Ovary (tissue), 9 donors: ENCODE measurements around the gene NUP42. TPM values are rescaled to one million over a fixed set of nuclear protein-coding genes. Genes with fewer than 3 reads are reported as not detected.

Experiments used
- DNase-seq, 5 donors: peaks; one replicate each; pipeline ENCODE4 v3.0.0-alpha.2; 2019 to 2020
- H3K27ac ChIP-seq, 2 donors: fragments of 200-600 bp; one replicate each; pipeline versions ENCODE4 v1.5.1 to v1.8.0; 2019 to 2022
- H3K27me3 ChIP-seq: fragments of 200-600 bp; one replicate; pipeline ENCODE4 v1.8.0; 2022
- H3K36me3 ChIP-seq: fragments of 200-600 bp; sonication (generic); one replicate; pipeline ENCODE4 v1.5.1; 2019
- H3K4me1 ChIP-seq: one replicate; pipeline ENCODE4 v1.8.1; 2013; ENCODE audit warnings: mild to moderate bottlenecking, moderate library complexity; ENCODE audit not compliant: insufficient read depth
- H3K4me3 ChIP-seq: fragments of 200-600 bp; sonication (generic); one replicate; pipeline ENCODE4 v1.5.1; 2017
- H3K9me3 ChIP-seq, 2 donors: fragments of 200-600 bp in 1 of 2; sonication (generic) in 1 of 2; one replicate each; pipeline versions ENCODE4 v1.5.1 to v1.8.1; 2013 to 2019; ENCODE audit warnings: mild to moderate bottlenecking in 1 of 2, moderate library complexity in 1 of 2
- EP300 ChIP-seq: sonication (generic); formaldehyde crosslinking; IDR thresholded peaks from one replicate; pipeline ENCODE4 v1.6.1; 2017; ENCODE audit warnings: antibody characterized with exemption
- POLR2A ChIP-seq: fragments of 450-650 bp; IDR thresholded peaks from one replicate; pipeline ENCODE4 v1.6.1; 2017; ENCODE audit warnings: antibody characterized with exemption, mild to moderate bottlenecking, moderate library complexity
- WGBS, 3 donors: extraction: QIAGEN DNeasy Blood & Tissue Kit in 1 of 3; methylation state at CpG; one replicate each; pipeline versions ENCODE4 v1.1.5 to v1.1.7; 2013 to 2017; 5-methylcytosine and 5-hydroxymethylcytosine counted together
- intact Hi-C, 4 donors: fragments of 100-400 bp; cut with DNase I; formaldehyde crosslinking; loops; one replicate each; pipeline versions ENCODE4 v1.11.0 to v1.15.1; 2022 to 2023
- polyA plus RNA-seq, 2 donors: library from polyadenylated mRNA; stranded (reverse); fragments of 200-250 nt in 1 of 2; fragments of 350-450 nt in 1 of 2; fragmentation: Illumina TruSeq in 1 of 2; extraction: RNeasy Lipid Tissue Mini Kit (QIAGEN cat#74804) in 1 of 2; gene quantifications; one replicate each; pipeline ENCODE4 v1.2.3, GENCODE V29; 2013 to 2014
- total RNA-seq, 7 donors: library from RNA; depleted of rRNA in 2 of 7; stranded (reverse); fragments of >200 nt in 2 of 7; fragmentation: NEBNext Ultra II Directional in 3 of 7; extraction: Animal tissue kit (Norgen Biotek cat#: 25700) in 3 of 7; gene quantifications; one replicate each; pipeline versions ENCODE4 v1.1.0 to v1.2.4, GENCODE V29; 2016 to 2023
- TF ChIP-seq, protein P1 (sequence below), 3 donors: fragments of 450-650 bp in 2 of 3; fragments of 200-600 bp in 1 of 3; IDR thresholded peaks; one replicate each; pipeline versions ENCODE4 v1.5.1 to v1.8.0; 2016 to 2022; ENCODE audit warnings: antibody characterized with exemption in 3 of 3, mild to moderate bottlenecking in 1 of 3
- donor health status: DM: no; HTN: no; CAD: no; lungs with moderate emphysema.
- donor health status: DM: no; HTN: no; CAD: no.
- donor health status: Bipolar disorder and iron deficiency.
- donor health status: DM: yes; HTN: yes; CAD: no.
- donor health status: DM: no; HTN: no; CAD: no.
- donor health status: DM: yes; HTN: yes; CAD: no.

Gene NUP42
- total and polyA plus RNA-seq, 9 donors, result 17.6 to 30.8 (median 23.1) TPM

DNA sequence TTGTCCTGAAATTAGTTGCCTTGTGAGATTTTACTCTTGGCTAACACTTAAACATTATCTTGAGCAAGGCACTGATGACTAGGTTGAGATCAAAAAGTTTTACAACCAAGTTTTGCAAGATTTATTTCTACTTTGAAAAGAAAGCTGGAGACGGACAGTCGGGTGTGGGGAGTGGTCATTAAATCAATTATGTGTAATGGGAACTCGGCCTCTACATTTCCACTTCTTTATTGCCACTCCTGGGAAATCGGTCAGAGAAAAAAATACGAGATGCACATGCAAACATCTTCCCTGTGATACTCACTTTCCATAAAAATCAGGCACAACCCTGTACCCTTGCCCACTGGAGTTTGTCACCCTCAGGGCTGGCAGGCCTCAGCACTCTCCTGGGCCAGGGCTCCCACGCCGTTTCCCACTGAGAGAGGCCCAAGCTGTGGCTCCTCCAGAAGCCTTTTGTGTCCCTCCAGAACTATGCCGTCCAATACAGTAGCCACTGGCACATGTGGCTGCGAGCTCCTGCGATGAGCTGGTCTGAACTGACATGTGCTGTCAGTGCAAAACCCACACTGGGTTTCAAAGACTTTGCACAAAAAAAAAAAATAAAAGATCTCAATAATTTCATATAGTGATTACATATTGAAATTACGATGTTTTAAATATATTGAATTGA is 57.3 kb downstream of the NUP42 start:
- Histone ChIP-seq H3K9me3 (no peaks in the 10 kb centered on the region), H3K4me1 (no peaks in the 10 kb centered on the region), H3K4me3 (no peak overlapping the region), H3K27ac (no peak overlapping the region), H3K27me3 (no peaks in the 10 kb centered on the region), H3K36me3 (no peaks in the 10 kb centered on the region)
- intact Hi-C loops, result no loop called here
- no peak for DNase-seq
- TF ChIP-seq, protein P1, sequence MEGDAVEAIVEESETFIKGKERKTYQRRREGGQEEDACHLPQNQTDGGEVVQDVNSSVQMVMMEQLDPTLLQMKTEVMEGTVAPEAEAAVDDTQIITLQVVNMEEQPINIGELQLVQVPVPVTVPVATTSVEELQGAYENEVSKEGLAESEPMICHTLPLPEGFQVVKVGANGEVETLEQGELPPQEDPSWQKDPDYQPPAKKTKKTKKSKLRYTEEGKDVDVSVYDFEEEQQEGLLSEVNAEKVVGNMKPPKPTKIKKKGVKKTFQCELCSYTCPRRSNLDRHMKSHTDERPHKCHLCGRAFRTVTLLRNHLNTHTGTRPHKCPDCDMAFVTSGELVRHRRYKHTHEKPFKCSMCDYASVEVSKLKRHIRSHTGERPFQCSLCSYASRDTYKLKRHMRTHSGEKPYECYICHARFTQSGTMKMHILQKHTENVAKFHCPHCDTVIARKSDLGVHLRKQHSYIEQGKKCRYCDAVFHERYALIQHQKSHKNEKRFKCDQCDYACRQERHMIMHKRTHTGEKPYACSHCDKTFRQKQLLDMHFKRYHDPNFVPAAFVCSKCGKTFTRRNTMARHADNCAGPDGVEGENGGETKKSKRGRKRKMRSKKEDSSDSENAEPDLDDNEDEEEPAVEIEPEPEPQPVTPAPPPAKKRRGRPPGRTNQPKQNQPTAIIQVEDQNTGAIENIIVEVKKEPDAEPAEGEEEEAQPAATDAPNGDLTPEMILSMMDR (IDR thresholded peaks at IDR 0.05), result no peak
- TF ChIP-seq POLR2A (no peak), EP300 (no peak)
- 71 to 85% (median 79%) methylated on average over 11 of the region's 11 CpGs for WGBS, 3 donors

DNA sequence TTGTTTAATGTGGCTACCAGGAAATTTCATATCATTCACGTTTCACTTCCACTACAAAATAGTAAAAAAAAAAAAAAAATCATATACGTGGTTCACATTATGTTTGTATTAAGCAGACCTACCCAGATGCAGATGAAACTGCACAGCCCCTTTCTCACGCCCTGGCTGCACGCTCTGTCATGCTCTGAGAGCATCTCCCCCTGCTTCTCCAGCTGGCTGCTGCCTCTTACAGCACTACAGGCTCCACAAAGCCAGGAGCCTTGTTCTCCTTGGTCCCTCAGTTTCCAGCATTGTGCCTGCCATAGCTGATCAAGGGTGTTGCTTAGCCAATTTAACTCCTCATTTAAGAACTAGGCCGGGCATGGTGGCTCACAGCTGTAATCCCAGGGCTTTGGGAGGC is 57.9 kb downstream of the NUP42 start:
- intact Hi-C loops, result loop anchor here in 1 of 4 donors (10.0 kb wide), 1 partner anchor 55 kb away; the partner anchor contains the start of gene NUP42
- Histone ChIP-seq H3K4me1 (no peaks in the 10 kb centered on the region), H3K27me3 (no peaks in the 10 kb centered on the region), H3K27ac (no peak overlapping the region), H3K36me3 (no peaks in the 10 kb centered on the region), H3K9me3 (no peaks in the 10 kb centered on the region), H3K4me3 (no peak overlapping the region)
- DNase-seq, result no peak
- TF ChIP-seq POLR2A, result no peak
- no peak for TF ChIP-seq EP300
- TF ChIP-seq, protein P1 (IDR thresholded peaks at IDR 0.05), result no peak
- 65 to 75% (median 70%) methylated on average over 5 of the region's 5 CpGs for WGBS, 3 donors

DNA sequence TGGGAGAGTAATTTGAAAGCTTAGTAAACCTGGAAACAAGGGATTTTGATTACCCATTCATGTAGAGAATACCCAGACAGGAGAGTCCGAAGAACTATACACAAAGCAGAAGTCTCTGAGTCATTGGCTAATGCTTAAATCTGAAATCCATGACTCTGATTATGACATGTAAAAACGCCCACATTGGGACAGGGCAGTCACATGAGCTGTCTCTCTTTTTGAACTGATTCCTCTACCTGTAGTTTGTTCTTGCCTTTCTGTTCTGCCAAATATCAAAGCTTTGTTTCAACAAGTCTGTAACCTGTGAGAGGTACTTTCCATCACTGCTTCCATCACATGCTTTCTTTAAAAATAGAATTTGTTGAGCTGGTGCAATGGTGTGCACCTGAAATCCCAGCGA is 60.5 kb downstream of the NUP42 start:
- no peak overlapping the region for H3K27ac ChIP-seq
- no peaks in the 10 kb centered on the region for H3K36me3 ChIP-seq
- TF ChIP-seq, protein P1 (IDR thresholded peaks at IDR 0.05), result no peak
- no peak for TF ChIP-seq POLR2A
- TF ChIP-seq EP300, result no peak
- no peaks in the 10 kb centered on the region for H3K9me3 ChIP-seq
- H3K27me3 ChIP-seq, result no peaks in the 10 kb centered on the region
- 72 to 78% (median 75%) methylated on average over 3 of the region's 3 CpGs for WGBS, 3 donors
- DNase-seq, result no peak
- H3K4me1 ChIP-seq, result no peaks in the 10 kb centered on the region
- H3K4me3 ChIP-seq, result no peak overlapping the region
- intact Hi-C loops, result loop anchor here in 1 of 4 donors (10.0 kb wide), 1 partner anchor 58 kb away; the partner anchor contains the start of gene NUP42

DNA sequence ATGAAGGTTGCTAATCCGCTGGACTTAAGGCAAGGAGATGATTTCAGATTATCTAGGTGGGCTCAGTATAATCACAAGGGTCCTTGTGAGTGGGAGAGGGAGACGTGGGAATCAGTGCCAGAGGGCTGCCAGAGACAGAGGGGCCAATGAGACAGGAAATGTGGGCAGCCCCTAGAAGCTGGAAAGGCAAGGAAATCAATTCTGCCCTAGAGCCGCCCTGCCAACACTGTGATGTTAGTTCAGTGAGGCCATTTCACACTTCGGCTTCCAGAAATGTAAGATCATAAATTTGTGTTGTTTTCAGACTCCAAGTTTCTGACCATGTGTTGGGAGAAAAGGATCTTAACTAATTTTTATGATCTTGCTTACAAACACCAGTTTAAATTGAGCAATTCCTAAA is 61.1 kb downstream of the NUP42 start:
- H3K27ac ChIP-seq, result no peak overlapping the region
- intact Hi-C loops, result loop anchor here in 1 of 4 donors (10.0 kb wide), 1 partner anchor 58 kb away; the partner anchor contains the start of gene NUP42
- no peaks in the 10 kb centered on the region for H3K4me1 ChIP-seq
- 50 to 60% (median 59%) methylated on average over 4 of the region's 4 CpGs for WGBS, 3 donors
- no peak overlapping the region for H3K4me3 ChIP-seq
- H3K9me3 ChIP-seq, result no peaks in the 10 kb centered on the region
- H3K36me3 ChIP-seq, result no peaks in the 10 kb centered on the region
- H3K27me3 ChIP-seq, result no peaks in the 10 kb centered on the region
- DNase-seq, result no peak
- TF ChIP-seq, protein P1 (IDR thresholded peaks at IDR 0.05), result no peak
- TF ChIP-seq EP300 (no peak), POLR2A (no peak)
